K562 (cell line): ENCODE results near the gene ZNF672. TPM values are rescaled to one million over a fixed set of nuclear protein-coding genes. Genes with fewer than 3 reads are reported as not detected.

Experiments
- ARID1B ChIP-seq: fragments of 450-650 bp; IDR thresholded peaks from 2 replicates; pipeline ENCODE4 v1.6.1; 2016; ENCODE audit warnings: antibody characterized with exemption, mild to moderate bottlenecking, inconsistent platforms
- CHAMP1 ChIP-seq: fragments of 450-650 bp; IDR thresholded peaks from 2 replicates; pipeline ENCODE4 v1.6.1; 2016; ENCODE audit warnings: mild to moderate bottlenecking
- CREM ChIP-seq: IDR thresholded peaks from 2 replicates; pipeline ENCODE4 v1.6.1; 2014; ENCODE audit warnings: antibody characterized with exemption, low read depth
- CSDE1 ChIP-seq, 2 experiments: fragments of 450-650 bp; IDR thresholded peaks; 2 replicates each; pipeline ENCODE4 v1.6.1; 2016; ENCODE audit warnings: mild to moderate bottlenecking in 1 of 2
- DNMT1 ChIP-seq: fragments of 450-650 bp; IDR thresholded peaks from 2 replicates; pipeline ENCODE4 v1.6.1; 2016; ENCODE audit warnings: antibody characterized with exemption, mild to moderate bottlenecking
- ELF2 ChIP-seq: fragments of 250-450 bp; sonication (Bioruptor Pico); IDR thresholded peaks from 2 replicates; pipeline ENCODE4 v1.5.0; 2021; ENCODE audit warnings: mild to moderate bottlenecking
- ESRRB ChIP-seq: fragments of 250-450 bp; sonication (Bioruptor Pico); IDR thresholded peaks from 2 replicates; pipeline ENCODE4 v1.5.0; 2020; ENCODE audit warnings: mild to moderate bottlenecking, moderate library complexity, borderline replicate concordance
- EZH2 ChIP-seq: IDR thresholded peaks from 2 replicates; pipeline ENCODE4 v1.6.1; 2012; ENCODE audit warnings: low read depth, mild to moderate bottlenecking, inconsistent platforms, low read length, borderline replicate concordance
- HNRNPL ChIP-seq: fragments of 200-400 bp; formaldehyde crosslinking; IDR thresholded peaks from 2 replicates; pipeline ENCODE4 v1.6.1; 2017; ENCODE audit warnings: low read depth, mild to moderate bottlenecking, low read length
- ILF3 ChIP-seq: fragments of 450-650 bp; IDR thresholded peaks from 2 replicates; pipeline ENCODE4 v1.6.1; 2018; ENCODE audit warnings: antibody characterized with exemption, mild to moderate bottlenecking, moderate library complexity, borderline replicate concordance
- MTA2 ChIP-seq: fragments of 450-650 bp; IDR thresholded peaks from 2 replicates; pipeline ENCODE4 v1.6.1; 2016; ENCODE audit warnings: low read depth
- RCOR1 ChIP-seq, 2 experiments: IDR thresholded peaks; 2 replicates each; pipeline ENCODE4 v1.6.1; 2012; ENCODE audit warnings: low read depth in 2 of 2, low read length in 2 of 2, borderline replicate concordance in 1 of 2, improper control_type of control experiment in 1 of 2
- SMC3 ChIP-seq: conservative IDR thresholded peaks from 2 replicates; pipeline ENCODE4 v1.6.1; 2011; ENCODE audit warnings: low read depth, low read length, improper control_type of control experiment; ENCODE audit not compliant: insufficient read depth
- SRSF7 ChIP-seq: fragments of 200-400 bp; formaldehyde crosslinking; optimal IDR thresholded peaks from 2 replicates; pipeline ENCODE3; 2017; ENCODE audit warnings: mild to moderate bottlenecking, low read depth, low read length
- ZNF184 ChIP-seq: sonication (generic); formaldehyde crosslinking; IDR thresholded peaks from 2 replicates; pipeline ENCODE4 v1.5.0; 2020; ENCODE audit warnings: missing genetic modification reagents
- ZNF57 ChIP-seq: fragments of 450-650 bp; formaldehyde crosslinking; IDR thresholded peaks from 2 replicates; pipeline ENCODE4 v1.4.0; 2020; ENCODE audit warnings: mild to moderate bottlenecking, moderate library complexity
- ZNF778 ChIP-seq: fragments of 450-650 bp; formaldehyde crosslinking; IDR thresholded peaks from 2 replicates; pipeline ENCODE4 v1.4.0; 2020; ENCODE audit warnings: mild to moderate bottlenecking, moderate library complexity
- polyA plus RNA-seq, 8 experiments: library from polyadenylated mRNA; depleted of rRNA in 4 of 8; stranded (reverse) in 5 of 8; unstranded in 3 of 8; fragments of >200 nt; fragmentation: Nextera tagmentation in 2 of 8; fragmentation: Illumina TruSeq in 1 of 8; extraction: Ambion mirVana in 2 of 8; extraction: Trizol in 1 of 8; gene quantifications; 2 replicates each; pipeline versions ENCODE4 v1.2.1 to v1.2.3, GENCODE V29; 2011 to 2014; ENCODE audit warnings: inconsistent platforms in 1 of 8, missing spikeins in 1 of 8
- total RNA-seq, 7 experiments: library from RNA; depleted of rRNA in 6 of 7; stranded (reverse); fragments of >200 nt in 6 of 7; fragmentation: Illumina TruSeq in 2 of 7; extraction: Trizol in 2 of 7; gene quantifications; 2 replicates each; pipeline versions ENCODE4 v1.2.1 to v1.2.3, GENCODE V29; 2011 to 2021; ENCODE audit warnings: low replicate concordance in 1 of 7
- TF ChIP-seq, protein P1 (sequence below): IDR thresholded peaks from 2 replicates; pipeline ENCODE4 v1.6.1; 2011; ENCODE audit warnings: borderline replicate concordance, low read depth, mild to moderate bottlenecking, moderate library complexity, low read length; ENCODE audit not compliant: insufficient read depth, poor library complexity, severe bottlenecking
- TF ChIP-seq, protein P2 (sequence below): sonication (generic); formaldehyde crosslinking; IDR thresholded peaks from 2 replicates; pipeline ENCODE4 v1.8.0; 2022; ENCODE audit warnings: mild to moderate bottlenecking, missing genetic modification reagents

ZNF672 gene
- total and polyA plus RNA-seq, 9 of the 15 experiments (the other 6 are each of a cell fraction or from before 2014, with no cell fraction given): 1.9 to 57.9 (median 24.1) TPM

DNA sequence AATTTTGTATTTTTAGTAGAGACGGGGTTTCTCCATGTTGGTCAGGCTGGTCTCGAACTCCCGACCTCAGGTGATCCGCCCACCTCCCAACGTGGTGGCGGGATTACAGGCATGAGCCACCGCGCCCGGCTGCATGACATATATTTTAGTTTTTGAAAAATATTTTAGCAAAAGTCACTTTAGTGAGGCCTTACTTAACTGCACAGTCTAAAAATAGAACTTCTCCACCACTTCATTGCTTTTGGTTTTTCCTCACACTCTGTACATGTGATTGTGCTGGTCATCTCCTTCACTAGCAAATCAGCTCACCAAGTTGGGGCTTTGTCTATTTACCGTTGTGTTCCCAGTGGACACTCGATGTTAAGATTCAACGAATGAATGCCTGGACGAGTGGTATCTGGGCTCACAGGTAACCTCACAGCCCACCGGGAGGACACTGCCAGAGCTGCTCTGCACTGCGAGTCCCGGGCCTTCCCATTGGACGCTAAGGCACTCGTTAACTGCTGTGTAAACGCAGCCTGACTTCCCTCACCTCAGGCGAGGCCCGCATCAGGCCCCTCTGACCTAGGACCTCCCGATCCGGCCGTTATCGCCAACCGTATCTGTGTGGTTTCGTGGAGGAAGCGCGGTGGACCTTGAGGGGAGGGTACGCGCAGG, 34.9 kb downstream of the ZNF672 start (continued):
- TF ChIP-seq, protein P1, sequence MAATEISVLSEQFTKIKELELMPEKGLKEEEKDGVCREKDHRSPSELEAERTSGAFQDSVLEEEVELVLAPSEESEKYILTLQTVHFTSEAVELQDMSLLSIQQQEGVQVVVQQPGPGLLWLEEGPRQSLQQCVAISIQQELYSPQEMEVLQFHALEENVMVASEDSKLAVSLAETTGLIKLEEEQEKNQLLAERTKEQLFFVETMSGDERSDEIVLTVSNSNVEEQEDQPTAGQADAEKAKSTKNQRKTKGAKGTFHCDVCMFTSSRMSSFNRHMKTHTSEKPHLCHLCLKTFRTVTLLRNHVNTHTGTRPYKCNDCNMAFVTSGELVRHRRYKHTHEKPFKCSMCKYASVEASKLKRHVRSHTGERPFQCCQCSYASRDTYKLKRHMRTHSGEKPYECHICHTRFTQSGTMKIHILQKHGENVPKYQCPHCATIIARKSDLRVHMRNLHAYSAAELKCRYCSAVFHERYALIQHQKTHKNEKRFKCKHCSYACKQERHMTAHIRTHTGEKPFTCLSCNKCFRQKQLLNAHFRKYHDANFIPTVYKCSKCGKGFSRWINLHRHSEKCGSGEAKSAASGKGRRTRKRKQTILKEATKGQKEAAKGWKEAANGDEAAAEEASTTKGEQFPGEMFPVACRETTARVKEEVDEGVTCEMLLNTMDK: no peak
- TF ChIP-seq MTA2 (no peak), ZNF184 (CRISPR knock-in tag) (no peak), HNRNPL (no peak), ZNF57 (CRISPR knock-in tag) (no peak), CHAMP1 (peak; percentile 64; the same call in 1 of the 2 replicates), ELF2 (CRISPR knock-in tag) (no peak), CSDE1 (IDR thresholded peaks at IDR 0.05) (peak in 1 of 2 experiments; percentile 30; a peak in 1 of 4 replicates), ILF3 (peak; percentile 70; the same call in 1 of the 2 replicates), RCOR1 (IDR thresholded peaks at IDR 0.05; ENCODE audit: borderline replicate concordance in 1 of 2, low read depth in 2 of 2, low read length in 2 of 2) (peak in 1 of 2 experiments; percentile 48; a peak in 1 of 4 replicates), SRSF7 (no peak), ARID1B (no peak; the same call in 1 of the 2 replicates), CREM (peak; percentile 57; the same call in 1 of the 2 replicates), DNMT1 (no peak), ESRRB (CRISPR knock-in tag) (no peak), EZH2 (no peak), ZNF778 (no peak), SMC3 (no peak)
- TF ChIP-seq, protein P2, sequence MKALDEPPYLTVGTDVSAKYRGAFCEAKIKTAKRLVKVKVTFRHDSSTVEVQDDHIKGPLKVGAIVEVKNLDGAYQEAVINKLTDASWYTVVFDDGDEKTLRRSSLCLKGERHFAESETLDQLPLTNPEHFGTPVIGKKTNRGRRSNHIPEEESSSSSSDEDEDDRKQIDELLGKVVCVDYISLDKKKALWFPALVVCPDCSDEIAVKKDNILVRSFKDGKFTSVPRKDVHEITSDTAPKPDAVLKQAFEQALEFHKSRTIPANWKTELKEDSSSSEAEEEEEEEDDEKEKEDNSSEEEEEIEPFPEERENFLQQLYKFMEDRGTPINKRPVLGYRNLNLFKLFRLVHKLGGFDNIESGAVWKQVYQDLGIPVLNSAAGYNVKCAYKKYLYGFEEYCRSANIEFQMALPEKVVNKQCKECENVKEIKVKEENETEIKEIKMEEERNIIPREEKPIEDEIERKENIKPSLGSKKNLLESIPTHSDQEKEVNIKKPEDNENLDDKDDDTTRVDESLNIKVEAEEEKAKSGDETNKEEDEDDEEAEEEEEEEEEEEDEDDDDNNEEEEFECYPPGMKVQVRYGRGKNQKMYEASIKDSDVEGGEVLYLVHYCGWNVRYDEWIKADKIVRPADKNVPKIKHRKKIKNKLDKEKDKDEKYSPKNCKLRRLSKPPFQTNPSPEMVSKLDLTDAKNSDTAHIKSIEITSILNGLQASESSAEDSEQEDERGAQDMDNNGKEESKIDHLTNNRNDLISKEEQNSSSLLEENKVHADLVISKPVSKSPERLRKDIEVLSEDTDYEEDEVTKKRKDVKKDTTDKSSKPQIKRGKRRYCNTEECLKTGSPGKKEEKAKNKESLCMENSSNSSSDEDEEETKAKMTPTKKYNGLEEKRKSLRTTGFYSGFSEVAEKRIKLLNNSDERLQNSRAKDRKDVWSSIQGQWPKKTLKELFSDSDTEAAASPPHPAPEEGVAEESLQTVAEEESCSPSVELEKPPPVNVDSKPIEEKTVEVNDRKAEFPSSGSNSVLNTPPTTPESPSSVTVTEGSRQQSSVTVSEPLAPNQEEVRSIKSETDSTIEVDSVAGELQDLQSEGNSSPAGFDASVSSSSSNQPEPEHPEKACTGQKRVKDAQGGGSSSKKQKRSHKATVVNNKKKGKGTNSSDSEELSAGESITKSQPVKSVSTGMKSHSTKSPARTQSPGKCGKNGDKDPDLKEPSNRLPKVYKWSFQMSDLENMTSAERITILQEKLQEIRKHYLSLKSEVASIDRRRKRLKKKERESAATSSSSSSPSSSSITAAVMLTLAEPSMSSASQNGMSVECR (CRISPR knock-in tag): peak; percentile 76; the same call in 1 of the 2 replicates
